ENCODE data around the gene REV3L. TPM values are rescaled to one million over a fixed set of nuclear protein-coding genes. Genes with fewer than 3 reads are reported as not detected.

The REV3L gene
- total RNA-seq, 1 experiment from 2014 or later: 5.3 TPM

- Histone ChIP-seq H3K27me3 (ENCODE audit: insufficient read depth, low read length) (no peaks in the 10 kb centered on the region), H3K79me1 (ENCODE audit: insufficient read depth, low read depth, low read length, poor library complexity, severe bottlenecking) (no peaks in the 10 kb centered on the region), H4K8ac (replicated peaks; ENCODE audit: insufficient read length, low read depth, low read length) (no peak overlapping the region), H2BK15ac (ENCODE audit: low read depth, low read length) (no peak overlapping the region), H4K5ac (ENCODE audit: insufficient read length, low read depth, low read length) (no peak overlapping the region), H3K4ac (ENCODE audit: low read depth, low read length) (no peak overlapping the region), H3K9ac (ENCODE audit: extremely low read depth, insufficient read length, low read length) (no peak overlapping the region), H2AK5ac (ENCODE audit: insufficient read length, low read length) (no peak overlapping the region), H3K23ac (ENCODE audit: insufficient read length, low read depth, low read length) (no peak overlapping the region), H2AFZ (ENCODE audit: low read length) (no peak overlapping the region), H4K91ac (ENCODE audit: insufficient read length, low read depth, low read length) (no peak overlapping the region), H4K20me1 (ENCODE audit: control insufficient read depth, insufficient read depth, insufficient read length) (no peaks in the 10 kb centered on the region), H3K4me1 (ENCODE audit: insufficient read depth, low read length) (no peaks in the 10 kb centered on the region), H2BK5ac (ENCODE audit: insufficient read length, low read length) (no peak overlapping the region), H3T11ph (ENCODE audit: low read length) (no peak overlapping the region), H3K4me2 (ENCODE audit: insufficient read depth, insufficient read length, low read length) (no peak overlapping the region), H3K9me3 (ENCODE audit: control insufficient read depth, low read depth, low read length) (no peaks in the 10 kb centered on the region), H2BK12ac (ENCODE audit: insufficient read length, low read depth, low read length) (no peak overlapping the region), H3K27ac (ENCODE audit: insufficient read length, low read depth, low read length) (no peak overlapping the region), H3K56ac (ENCODE audit: insufficient read length, low read depth, low read length) (no peak overlapping the region), H2BK20ac (ENCODE audit: low read depth, low read length, poor library complexity, severe bottlenecking) (no peak overlapping the region), H3K18ac (ENCODE audit: insufficient read length, low read depth, low read length) (no peak overlapping the region), H3K14ac (ENCODE audit: insufficient read depth, low read length) (no peak overlapping the region), H2BK120ac (ENCODE audit: low read depth, low read length, poor library complexity, severe bottlenecking) (no peak overlapping the region), H3K79me2 (ENCODE audit: insufficient read depth, low read length) (no peaks in the 10 kb centered on the region), H3K23me2 (ENCODE audit: insufficient read length, low read depth, low read length, poor library complexity, severe bottlenecking) (no peaks in the 10 kb centered on the region)
- TF ChIP-seq, protein P1, sequence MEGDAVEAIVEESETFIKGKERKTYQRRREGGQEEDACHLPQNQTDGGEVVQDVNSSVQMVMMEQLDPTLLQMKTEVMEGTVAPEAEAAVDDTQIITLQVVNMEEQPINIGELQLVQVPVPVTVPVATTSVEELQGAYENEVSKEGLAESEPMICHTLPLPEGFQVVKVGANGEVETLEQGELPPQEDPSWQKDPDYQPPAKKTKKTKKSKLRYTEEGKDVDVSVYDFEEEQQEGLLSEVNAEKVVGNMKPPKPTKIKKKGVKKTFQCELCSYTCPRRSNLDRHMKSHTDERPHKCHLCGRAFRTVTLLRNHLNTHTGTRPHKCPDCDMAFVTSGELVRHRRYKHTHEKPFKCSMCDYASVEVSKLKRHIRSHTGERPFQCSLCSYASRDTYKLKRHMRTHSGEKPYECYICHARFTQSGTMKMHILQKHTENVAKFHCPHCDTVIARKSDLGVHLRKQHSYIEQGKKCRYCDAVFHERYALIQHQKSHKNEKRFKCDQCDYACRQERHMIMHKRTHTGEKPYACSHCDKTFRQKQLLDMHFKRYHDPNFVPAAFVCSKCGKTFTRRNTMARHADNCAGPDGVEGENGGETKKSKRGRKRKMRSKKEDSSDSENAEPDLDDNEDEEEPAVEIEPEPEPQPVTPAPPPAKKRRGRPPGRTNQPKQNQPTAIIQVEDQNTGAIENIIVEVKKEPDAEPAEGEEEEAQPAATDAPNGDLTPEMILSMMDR (conservative IDR thresholded peaks at IDR 0.05): no peak
- Mint-ChIP-seq H3K27ac (no peak overlapping the region), H3K4me3 (no peak overlapping the region), H3K27me3 (ENCODE audit: low read depth) (no peaks in the 10 kb centered on the region), H3K36me3 (ENCODE audit: insufficient read depth in 1 of 3, low read depth in 3 of 3) (peaks cover 51 to 78% (median 78%) of the 10 kb centered on the region in 3 experiments), H3K4me1 (no peaks in the 10 kb centered on the region), H3K9me3 (peaks cover 12% of the 10 kb centered on the region in 2 experiments)
- no peak for DNase-seq
- no CpG with 5 or more reads among the region's 2 CpGs for WGBS (ENCODE audit: extremely low coverage, insufficient read length, low lambda C conversion rate)
Measured at GRCh38 chr6:111276335-111276734, 206.7 kb downstream of the REV3L start.

Measured in H9 (cell line).